NCI-H146 treated with DMSO at 0.1 percent for 48 hours (cell line): ENCODE data around the gene PCSK1.

Experiments
- DNase-seq: peaks from one replicate; lab custom pipeline; 2025; ENCODE audit not compliant: unreplicated experiment; lab: John Stamatoyannopoulos, UW

PCSK1 gene

DNA sequence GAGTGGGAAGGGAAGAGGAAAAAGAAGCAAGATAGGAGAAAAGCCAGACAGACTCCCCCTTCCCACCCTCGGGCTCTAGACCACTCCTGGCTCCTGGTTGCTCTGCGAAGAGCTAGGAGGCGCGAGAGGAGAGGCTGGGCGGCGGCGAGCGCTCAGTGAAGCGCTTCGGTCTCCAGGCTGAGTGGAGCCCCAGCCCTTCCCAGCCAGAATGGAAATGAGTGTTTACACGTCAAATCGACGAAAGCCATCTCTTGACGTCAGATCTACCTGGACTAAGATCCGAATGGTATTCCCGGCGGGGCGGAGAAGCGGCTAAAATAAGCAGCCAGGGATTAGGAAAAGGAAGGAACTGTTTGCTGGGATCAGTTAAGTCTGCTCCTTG is at the start of gene PCSK1:
TSS of gene PCSK1 (minus strand) at position 183 of the 382 bp plus-strand sequence. CDS start 206 bp downstream, outside the sequence.
- peak; percentile 36 for DNase-seq

DNA sequence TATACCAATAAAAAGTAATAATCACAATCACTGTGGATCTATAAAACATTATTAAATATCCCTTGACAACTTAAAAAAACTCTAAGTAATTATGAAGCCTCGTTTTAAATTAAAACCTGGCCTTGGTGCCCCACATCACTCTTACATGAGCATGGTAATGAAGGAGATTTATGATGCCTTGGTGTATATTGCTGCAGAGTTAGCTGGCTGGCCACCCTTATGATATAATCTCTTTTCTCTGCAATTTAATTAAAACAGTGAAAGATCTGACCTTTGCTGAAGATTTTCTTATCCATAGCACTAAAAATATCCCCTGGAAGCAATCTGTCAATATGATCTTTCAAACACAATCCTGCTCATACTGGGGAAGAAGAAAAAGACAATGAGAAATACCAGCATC is 48.8 kb upstream of the PCSK1 start:
- DNase-seq, result no peak

DNA sequence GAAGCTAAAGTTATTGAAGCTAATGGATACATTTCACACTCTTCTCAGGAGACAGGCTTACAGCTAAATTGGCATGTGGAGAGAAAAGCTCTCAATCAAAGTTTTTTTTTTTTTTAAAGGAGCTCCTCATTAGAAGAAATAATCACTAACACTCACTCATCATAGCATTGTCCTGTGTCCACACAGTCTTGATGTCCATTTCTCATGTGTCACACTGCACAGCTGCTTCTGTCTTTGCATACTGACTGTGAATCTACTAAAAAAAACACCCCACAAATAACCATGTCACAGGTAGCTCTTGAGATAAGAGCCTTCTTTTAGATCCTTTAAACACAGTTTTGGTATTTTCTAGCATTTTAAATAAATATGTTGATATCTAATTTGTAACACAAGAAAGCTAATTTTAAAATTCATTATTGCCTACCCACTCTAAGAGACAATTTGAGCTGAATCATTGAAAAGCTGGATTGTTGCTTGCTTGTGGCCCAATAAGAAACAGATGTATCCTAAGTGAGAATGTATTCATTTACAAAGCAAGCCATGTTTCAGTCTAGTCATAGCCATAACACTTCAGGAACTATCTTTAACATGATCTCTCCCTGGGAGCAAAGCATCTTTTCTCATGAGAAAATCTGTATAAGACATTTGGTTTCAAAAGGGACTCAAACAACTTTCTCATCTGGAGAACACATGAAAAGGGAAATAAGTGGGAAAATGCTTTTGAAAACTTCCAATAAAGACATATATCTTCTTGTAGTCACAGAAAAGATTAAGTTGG is 48.1 kb upstream of the PCSK1 start:
- DNase-seq, result no peak

DNA sequence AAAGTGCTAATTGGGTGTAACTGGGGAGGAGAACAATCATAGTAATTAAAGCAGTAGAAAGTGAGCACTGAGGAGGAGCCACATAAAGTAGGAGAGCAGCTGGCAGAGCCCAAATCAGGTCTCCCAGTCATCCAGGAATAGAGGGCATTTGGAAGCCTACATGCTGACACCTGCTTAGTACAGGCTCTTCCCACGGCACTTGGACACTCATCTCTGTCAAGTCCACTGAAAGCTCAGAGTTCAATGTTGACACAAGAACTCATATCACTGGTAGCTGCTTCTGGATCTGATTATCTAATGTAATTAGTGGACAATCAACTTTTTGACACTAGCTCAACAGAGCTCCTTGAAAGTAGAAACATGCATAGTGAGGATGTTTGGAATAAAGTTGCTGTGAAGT is 45.9 kb upstream of the PCSK1 start:
- no peak for DNase-seq

DNA sequence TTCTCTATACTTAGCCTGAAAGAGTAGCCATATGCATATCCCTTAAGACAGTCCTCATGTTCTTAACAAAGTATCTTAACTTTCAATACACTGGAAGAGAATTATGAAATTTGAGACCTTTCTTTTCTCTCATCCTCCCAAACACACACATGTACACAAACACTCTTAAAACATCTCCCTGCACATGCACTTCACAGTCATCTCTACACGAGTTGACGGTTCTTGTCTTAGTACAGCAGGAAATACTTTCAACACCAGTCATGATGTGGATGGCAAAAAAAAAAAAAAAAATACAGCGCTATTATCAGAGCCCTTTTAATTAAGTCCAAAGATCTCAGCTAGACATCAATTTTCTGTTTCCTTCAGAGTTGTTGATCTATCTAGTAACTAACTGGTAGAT is 43.6 kb upstream of the PCSK1 start:
- DNase-seq, result no peak

DNA sequence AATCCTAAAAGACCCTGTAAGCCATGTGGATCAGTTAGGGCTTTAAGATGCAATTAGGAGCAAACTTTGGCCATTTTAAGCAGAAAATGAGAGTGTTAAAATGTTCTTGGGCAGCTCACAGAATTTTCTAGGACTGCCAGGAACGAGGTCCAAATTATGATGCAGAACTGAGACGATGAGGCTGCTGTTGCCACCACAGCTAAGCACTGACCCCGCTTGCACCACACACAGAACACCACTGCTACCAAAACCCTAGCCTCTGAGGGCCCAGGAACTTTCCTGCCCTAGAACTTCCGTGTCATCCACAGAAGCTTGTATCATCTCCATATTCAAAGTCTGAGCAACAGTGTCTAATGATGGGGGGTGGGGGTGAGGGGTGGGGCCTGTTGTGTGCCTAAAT is 41.0 kb upstream of the PCSK1 start:
- DNase-seq, result no peak

DNA sequence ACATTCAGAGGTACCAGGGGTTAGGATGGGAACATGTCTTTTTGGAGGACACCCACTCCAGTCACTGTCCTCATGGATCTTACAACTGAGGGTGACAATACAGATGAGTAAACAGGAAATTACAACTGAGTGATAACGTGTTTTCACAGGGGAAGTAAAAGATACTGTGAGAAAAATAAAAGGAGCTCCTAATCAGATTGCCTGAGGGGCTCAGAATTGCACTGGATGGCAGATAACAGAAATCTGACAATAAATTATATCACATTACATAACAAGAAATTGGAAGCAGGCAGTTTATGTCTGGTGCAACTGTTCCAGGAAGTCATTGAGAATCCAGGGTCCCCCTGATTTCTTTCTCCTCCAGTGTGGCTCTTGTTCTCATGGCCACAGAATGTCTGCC is 40.1 kb upstream of the PCSK1 start:
- DNase-seq, result no peak

DNA sequence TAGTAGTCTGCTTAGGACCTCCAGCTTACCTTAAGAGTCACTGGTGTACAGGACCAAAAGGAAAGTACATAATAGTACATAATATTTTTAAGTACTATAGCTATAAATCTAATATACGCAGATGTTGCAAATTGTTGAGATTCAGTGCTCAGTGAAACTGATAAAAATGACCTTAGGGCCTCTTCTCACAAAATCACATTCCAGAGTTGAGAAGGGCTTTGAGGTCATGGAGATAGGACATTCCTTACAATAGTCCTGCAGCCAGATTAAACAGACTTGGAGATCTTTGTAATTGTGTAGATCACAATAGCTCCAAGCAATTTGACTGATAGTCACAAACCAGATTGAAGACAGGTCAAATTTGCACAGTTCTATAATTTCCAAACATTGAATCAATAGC is 37.7 kb upstream of the PCSK1 start:
- no peak for DNase-seq

DNA sequence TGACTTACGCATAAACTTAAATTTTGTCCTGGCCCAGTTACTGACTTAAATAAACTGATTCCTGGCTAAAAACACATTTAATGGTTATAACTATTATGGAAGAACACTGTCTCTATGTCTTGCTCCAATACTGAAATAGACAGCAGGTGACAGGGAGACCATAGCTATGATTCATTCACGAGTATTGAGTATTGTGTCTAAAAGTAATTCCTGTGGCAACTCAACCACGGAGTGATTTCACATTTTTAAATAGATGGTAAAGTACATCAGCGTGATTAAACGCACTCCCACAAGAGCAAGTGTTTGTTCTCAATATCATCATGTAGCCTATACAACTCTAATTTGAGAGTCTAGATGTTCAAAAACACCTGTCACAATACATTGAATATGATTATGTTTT is 35.9 kb upstream of the PCSK1 start:
- no peak for DNase-seq

DNA sequence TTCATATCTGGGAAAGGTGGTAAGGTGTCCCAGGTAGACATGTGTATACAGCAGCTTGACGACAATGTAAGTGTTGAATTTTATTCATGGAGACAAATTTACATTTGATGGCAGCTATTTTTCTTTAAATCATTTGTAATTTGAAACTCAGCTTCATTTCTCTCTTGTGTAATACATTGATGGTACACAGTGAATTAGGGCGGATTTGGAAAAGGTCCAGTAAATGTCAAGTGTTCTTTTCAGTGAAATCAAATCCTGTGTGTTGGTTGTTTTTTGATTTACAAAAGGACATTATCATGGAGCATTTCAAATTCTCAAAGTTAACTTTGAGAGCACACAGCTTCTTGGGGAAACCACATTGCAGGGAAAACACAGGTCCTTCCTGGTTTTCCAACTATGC is 30.0 kb upstream of the PCSK1 start:
- no peak for DNase-seq

DNA sequence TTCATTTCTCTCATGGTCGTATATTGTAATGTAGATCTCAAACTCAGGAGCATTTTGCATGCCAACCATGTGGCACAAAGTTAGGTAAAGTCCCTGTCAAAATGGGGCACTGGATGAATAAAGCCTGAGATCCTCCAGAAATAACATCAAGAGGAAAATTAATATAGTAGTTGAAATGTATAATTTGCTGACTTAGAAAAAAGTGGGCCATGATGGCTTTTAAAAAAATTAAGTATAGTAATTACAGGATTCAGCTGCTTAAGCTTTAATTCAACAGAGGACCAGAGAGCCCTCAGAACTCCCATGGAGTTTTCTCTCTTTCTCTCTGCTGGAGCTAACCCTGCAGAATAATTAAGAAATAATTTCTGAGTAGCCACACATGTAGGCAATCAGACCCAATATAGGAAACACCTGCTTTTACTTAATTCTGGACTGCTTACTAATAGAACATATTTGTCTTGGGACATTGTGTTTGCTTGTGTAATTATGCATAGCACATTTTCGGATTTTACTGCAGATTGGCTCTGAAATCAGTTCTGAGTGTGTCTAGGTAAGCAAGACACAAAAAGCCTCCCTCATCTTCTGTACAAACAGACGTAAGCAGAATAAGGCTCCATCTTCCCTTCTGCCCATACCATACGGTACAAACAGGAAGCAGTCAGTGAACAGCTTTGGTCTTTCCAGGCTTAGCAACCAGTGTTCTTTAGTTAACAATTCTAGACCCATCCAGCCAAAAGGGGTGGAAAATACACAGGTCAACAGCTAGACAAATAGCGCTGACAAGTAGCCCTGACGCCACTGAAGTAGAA is 26.5 kb upstream of the PCSK1 start:
- peak; percentile 39 for DNase-seq

DNA sequence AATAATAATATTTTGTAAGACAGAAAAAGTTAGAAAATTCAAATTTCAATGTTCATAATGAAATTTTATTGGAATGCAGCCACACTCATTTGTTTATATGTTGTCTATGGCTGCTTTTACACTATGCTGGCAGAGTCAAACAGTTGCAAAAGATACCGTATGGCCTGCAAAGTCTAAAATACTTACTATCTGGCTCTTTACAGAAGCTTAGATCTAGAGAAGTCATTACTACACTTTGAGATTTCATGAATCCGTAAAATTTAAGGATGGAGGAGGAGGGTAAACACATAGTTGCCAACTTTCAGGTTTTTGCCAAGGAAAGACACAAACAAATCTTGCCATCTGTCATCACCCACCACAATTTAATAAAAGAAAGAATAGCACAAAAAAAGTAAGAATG is 25.1 kb upstream of the PCSK1 start:
- DNase-seq, result no peak

DNA sequence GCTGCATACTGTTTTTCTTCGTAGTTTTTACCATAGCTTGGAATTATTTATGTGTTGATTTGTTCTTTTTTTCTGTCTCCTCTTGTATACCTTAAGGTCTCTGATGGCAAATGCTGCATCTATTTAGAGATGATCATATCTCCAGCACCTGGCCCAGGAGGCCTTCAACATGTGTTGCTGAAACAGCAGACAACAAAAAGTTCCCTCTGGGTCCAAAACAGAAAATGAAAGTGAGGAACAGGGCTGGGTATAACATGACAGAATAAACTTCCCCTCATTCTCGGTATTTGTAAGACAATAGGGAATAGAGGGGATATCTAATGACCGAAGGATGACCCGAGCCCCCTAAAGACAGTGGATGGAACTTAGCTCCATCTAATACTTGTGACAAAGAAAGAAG is 22.7 kb upstream of the PCSK1 start:
- DNase-seq, result no peak

DNA sequence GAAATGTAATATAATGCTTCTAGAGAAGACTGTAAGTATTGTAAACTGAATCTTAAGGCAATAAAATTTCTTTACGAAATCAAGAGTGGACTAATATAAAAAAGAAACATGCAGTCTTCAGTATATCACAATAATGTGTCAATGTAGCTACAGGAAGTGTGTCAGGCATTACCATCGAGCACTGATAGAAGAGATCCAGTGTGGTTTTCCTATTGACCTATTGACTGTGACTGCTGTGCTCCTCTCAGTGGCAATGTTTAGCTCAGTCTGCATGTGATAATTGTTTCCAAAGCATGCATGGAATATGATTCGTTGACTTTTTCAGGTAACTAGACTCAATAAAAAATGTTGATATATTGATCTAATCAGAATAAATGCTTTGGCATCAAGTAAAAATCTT is 20.3 kb upstream of the PCSK1 start:
- DNase-seq, result no peak

DNA sequence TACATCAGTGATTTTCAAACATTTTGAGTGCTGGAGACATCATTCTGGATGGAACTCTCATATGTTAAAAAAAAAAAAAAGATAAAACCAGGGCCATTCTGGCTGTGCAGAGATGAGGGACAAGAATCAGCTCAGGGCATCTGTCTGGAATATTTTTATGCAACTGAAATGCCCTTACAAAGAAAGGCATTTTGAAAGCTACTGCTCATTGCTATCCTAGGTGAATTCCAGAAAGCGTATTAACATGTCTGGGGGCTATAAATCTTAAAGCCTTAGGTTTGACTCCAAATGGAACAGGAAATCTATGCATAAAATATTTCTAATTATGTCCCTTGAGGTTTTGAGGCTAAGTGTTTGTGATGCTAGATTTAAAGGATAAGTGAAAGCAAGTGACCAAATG is 14.9 kb upstream of the PCSK1 start:
- DNase-seq, result no peak

DNA sequence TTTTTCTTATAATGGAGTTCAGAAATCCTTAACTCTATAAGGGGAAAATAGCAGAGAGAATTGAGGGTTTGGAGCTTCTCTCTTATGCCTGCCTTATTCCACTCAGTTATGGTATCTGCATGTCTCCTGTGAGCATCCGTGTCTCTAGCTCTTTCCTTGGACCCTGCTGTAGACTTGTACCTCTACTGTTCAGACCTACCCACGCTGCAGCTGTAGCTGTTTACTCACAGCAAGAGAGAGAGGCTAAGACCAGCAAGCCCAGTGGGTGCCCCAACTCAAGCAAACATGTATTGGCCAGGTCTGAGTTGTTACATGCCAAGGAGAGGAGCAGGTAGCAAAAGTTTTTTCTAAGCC is 7.1 kb upstream of the PCSK1 start:
- DNase-seq, result no peak

DNA sequence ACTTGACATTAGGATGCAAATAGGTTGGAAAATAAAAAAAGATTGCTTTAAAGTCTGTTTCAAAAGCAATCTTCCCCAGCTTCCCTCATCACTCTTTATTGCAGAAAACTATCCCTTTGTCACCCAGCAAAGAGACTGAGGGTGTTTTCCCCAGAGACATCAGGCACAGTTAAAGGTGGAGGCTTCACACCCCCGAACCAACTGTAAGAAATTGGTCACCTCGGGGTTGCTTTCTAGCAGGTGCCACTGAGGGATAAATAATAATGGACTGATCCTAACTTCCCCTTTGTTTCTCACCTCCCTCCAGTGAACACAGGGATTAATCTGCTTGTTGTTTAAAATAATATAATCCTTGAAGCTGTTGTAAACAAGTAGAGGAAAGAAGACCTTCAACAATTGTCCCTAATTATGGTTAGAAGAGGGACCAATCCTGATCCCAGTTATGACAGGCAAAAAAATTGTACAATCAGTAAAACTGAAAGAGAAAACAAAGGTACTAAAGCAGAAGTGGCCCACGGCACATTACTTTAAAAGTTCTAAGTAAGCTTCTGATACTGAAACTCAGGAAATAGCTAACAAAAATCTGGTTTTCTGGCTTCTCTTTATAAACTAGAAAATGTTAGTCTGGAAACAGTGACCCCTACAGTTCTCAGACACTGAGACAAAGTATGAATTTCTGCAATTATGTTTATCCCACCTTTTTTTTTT is 6.6 kb upstream of the PCSK1 start:
- DNase-seq, result no peak

DNA sequence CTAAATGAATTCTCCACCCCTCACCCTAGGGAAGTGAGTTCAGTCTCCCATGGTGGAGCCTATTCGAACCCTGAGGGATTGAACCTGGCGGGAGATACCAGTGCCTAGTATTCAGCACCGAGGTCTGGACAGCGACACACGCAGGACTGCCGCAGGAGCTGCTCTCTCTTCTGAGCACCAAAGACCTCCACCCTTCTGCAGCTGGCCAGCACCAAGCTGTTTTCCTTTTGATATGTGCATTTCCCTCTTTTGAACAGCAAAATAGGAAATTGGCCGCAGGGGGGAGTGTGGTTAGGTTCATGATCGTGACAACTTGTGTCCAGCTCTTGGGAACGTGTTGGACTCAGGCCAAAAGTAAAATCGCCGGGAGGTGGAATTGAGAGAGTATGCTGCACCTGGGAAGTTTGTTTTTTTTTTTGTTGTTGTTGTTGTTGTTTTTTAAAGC is 1.2 kb upstream of the PCSK1 start:
- peak; percentile 34 for DNase-seq

DNA sequence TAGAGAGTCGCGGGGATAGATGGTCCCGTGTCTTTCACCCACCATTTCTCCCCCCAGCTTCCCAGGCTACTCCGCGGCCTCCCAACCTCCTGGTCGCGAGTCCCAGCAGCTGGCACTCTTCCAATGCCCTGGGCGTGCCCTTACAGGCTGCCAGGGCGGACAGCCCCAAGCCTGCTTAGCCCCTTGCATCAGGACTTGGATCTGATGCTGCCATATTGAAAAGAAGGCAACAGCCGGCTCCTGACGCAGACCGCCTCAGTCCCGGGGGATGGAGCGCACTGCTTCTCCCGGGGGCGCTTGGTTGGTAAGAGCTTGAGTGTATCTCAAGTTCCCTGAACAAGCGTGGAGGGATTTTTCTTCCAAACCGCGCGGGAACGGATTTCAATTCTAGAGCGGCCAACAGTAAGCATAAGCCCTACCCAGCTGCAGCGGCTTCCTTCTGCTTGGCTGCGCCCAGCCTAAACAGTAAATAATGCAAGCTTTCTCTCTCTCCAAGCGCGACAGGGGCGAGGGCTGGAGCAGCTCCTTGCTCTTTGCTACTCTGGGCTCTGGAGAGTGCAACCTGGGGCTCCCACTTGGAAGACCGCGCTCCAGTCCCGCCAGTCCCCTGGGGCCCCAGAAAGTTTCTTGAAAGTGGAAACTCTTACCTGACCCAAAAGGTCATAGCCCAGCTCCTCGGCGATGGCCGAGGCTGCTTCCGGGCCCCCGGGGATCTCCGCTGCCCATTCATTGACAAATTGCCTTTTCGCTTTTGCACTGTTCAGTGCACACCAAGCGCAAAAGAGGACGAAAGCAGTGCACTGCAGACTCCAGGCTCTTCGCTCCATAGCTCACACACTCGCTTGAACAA is 607 bp downstream of the PCSK1 start:
- DNase-seq, result peak; percentile 26

DNA sequence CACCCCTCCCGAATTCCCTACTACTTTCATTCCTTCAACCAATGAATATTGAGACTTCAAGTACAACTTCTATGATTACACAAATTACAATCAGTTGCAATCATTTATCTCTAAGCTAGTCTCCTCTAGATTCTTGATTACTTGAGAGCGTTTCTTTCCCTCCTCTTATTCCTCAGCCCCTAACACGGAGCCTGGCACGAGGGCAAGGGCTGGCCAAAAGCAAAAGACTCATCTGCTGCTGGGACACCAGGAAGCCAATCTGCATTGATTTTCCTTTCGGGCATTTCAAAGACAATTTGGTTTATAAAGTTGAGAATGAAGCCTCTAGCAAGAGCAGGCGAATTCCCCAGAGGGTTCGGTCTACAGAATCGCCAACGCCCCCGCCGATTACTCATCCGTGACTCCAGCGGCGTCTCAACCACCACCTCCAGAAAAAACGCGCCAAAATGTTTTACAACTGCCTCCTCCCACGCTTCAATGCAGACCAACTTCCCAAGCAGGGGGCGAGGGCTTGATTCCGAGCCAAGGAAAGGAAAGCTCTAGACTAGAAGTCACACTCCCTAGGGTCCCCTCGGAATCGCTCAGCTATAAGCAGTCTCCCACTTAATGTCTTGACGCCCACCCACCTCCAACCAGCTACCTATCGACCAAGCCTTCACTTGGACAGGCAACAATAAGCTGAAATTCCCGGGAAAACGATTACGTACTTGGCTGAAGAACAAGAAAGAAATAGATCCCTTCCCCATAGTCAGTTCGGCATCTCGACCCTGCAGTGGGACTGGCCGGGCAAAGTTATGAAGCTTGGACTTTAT is 1.5 kb downstream of the PCSK1 start:
- DNase-seq, result peak; percentile 6
